Measurements from ENCODE around the gene CYGB.

DNA sequence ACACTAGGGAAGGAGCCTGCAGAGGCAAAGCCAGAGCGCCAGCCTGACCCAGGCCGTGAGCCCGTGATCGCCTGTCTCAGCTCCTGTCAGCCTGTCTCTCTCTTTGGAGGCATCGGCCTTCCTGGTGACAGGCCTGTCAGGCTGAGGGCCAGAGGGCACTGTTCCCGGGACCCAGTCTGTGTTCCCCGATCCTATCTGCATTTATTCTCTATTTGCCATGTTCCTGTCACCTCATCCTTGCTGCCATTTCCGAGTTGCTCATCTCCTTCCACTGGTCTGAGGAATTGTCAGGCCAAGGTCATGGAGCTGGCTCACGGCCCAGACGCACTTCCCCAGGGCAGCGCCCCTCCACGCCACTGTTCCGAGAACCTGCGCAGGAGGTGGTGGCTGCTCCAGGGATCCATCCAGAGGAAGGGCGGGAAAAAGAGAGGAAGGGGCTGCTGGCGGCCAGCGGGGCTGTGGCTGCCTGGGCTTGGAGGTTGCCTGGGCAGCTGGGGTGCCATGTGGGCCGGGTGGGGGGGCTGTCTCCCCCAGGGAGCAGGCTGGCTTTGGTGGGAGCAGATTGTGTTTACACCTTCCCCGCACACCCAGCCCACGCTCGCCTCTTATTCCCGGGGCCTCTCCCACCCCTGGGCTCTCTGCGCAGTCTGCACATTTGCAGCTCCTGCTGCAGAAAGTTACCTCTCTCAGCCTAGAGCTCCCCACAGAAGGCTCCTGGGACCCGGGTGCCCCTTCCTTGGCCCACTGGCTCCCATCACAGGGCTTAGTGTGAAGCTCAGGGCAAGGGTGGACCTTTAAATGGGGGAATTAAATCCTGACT lies 7.2 kb upstream of the CYGB start:
- TF ChIP-seq, protein P1, sequence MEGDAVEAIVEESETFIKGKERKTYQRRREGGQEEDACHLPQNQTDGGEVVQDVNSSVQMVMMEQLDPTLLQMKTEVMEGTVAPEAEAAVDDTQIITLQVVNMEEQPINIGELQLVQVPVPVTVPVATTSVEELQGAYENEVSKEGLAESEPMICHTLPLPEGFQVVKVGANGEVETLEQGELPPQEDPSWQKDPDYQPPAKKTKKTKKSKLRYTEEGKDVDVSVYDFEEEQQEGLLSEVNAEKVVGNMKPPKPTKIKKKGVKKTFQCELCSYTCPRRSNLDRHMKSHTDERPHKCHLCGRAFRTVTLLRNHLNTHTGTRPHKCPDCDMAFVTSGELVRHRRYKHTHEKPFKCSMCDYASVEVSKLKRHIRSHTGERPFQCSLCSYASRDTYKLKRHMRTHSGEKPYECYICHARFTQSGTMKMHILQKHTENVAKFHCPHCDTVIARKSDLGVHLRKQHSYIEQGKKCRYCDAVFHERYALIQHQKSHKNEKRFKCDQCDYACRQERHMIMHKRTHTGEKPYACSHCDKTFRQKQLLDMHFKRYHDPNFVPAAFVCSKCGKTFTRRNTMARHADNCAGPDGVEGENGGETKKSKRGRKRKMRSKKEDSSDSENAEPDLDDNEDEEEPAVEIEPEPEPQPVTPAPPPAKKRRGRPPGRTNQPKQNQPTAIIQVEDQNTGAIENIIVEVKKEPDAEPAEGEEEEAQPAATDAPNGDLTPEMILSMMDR (optimal IDR thresholded peaks at IDR 0.05 in 1 of 3, IDR thresholded peaks at IDR 0.05 in 1 of 3, conservative IDR thresholded peaks at IDR 0.05 in 1 of 3; ENCODE audit: extremely low read depth in 1 of 3, insufficient read depth in 2 of 3, low read length in 3 of 3) = no peak
- no peak for TF ChIP-seq EZH2 (IDR thresholded peaks at IDR 0.05; ENCODE audit: low read length)
